ENCODE measurements around the gene CRK.

The CRK gene

GRCh38 chr17:1486802-1487695, 31.0 kb upstream of the CRK start:
- TF ChIP-seq SIN3A (IDR thresholded peaks at IDR 0.05; ENCODE audit: borderline replicate concordance, insufficient read depth, low read length) (no peak), TAF1 (IDR thresholded peaks at IDR 0.05; ENCODE audit: borderline replicate concordance, insufficient read depth, low read length) (no peak), FOXP2 (optimal IDR thresholded peaks at IDR 0.05; ENCODE audit: borderline replicate concordance, extremely low read depth, extremely low read length, insufficient read depth) (no peak), POLR2AphosphoS5 (IDR thresholded peaks at IDR 0.05; ENCODE audit: low read depth, low read length) (no peak), REST (IDR thresholded peaks at IDR 0.05; ENCODE audit: insufficient read depth in 1 of 2, low read depth in 2 of 2, low read length in 2 of 2) (no peak)

- no peak for TF ChIP-seq SIN3A (IDR thresholded peaks at IDR 0.05; ENCODE audit: borderline replicate concordance, insufficient read depth, low read length)
- peak; percentile 69 for TF ChIP-seq FOXP2 (optimal IDR thresholded peaks at IDR 0.05; ENCODE audit: borderline replicate concordance, extremely low read depth, extremely low read length, insufficient read depth)
Measured at GRCh38 chr17:1485423-1486376, 29.7 kb upstream of the CRK start.

- TF ChIP-seq REST (IDR thresholded peaks at IDR 0.05; ENCODE audit: insufficient read depth in 1 of 2, low read depth in 2 of 2, low read length in 2 of 2) (no peak), POLR2AphosphoS5 (IDR thresholded peaks at IDR 0.05; ENCODE audit: low read depth, low read length) (no peak), SIN3A (IDR thresholded peaks at IDR 0.05; ENCODE audit: borderline replicate concordance, insufficient read depth, low read length) (no peak), TAF1 (IDR thresholded peaks at IDR 0.05; ENCODE audit: borderline replicate concordance, insufficient read depth, low read length) (no peak), FOXP2 (optimal IDR thresholded peaks at IDR 0.05; ENCODE audit: borderline replicate concordance, extremely low read depth, extremely low read length, insufficient read depth) (no peak)
Measured at GRCh38 chr17:1484676-1485422, 28.8 kb upstream of the CRK start.

- TF ChIP-seq FOXP2 (optimal IDR thresholded peaks at IDR 0.05; ENCODE audit: borderline replicate concordance, extremely low read depth, extremely low read length, insufficient read depth) = no peak
- TF ChIP-seq POLR2AphosphoS5 (IDR thresholded peaks at IDR 0.05; ENCODE audit: low read depth, low read length) = no peak
- no peak for TF ChIP-seq TAF1 (IDR thresholded peaks at IDR 0.05; ENCODE audit: borderline replicate concordance, insufficient read depth, low read length)
- TF ChIP-seq SIN3A (IDR thresholded peaks at IDR 0.05; ENCODE audit: borderline replicate concordance, insufficient read depth, low read length) = no peak
- TF ChIP-seq REST (IDR thresholded peaks at IDR 0.05; ENCODE audit: insufficient read depth in 1 of 2, low read depth in 2 of 2, low read length in 2 of 2) = no peak
Measured at GRCh38 chr17:1484060-1484535, 28.1 kb upstream of the CRK start.

GRCh38 chr17:1482680-1483079, 26.6 kb upstream of the CRK start:
- TF ChIP-seq POLR2AphosphoS5 (IDR thresholded peaks at IDR 0.05; ENCODE audit: low read depth, low read length) (no peak), TAF1 (IDR thresholded peaks at IDR 0.05; ENCODE audit: borderline replicate concordance, insufficient read depth, low read length) (no peak), SIN3A (IDR thresholded peaks at IDR 0.05; ENCODE audit: borderline replicate concordance, insufficient read depth, low read length) (no peak), FOXP2 (optimal IDR thresholded peaks at IDR 0.05; ENCODE audit: borderline replicate concordance, extremely low read depth, extremely low read length, insufficient read depth) (no peak), REST (IDR thresholded peaks at IDR 0.05; ENCODE audit: insufficient read depth in 1 of 2, low read depth in 2 of 2, low read length in 2 of 2) (no peak)
